ENCODE measurements around the gene DPH1. TPM values are rescaled to one million over a fixed set of nuclear protein-coding genes. Genes with fewer than 3 reads are reported as not detected.

DPH1 gene
- total RNA-seq, 4 donors from 2014 or later = 41.6 to 61.1 (median 49.3) TPM

DNA sequence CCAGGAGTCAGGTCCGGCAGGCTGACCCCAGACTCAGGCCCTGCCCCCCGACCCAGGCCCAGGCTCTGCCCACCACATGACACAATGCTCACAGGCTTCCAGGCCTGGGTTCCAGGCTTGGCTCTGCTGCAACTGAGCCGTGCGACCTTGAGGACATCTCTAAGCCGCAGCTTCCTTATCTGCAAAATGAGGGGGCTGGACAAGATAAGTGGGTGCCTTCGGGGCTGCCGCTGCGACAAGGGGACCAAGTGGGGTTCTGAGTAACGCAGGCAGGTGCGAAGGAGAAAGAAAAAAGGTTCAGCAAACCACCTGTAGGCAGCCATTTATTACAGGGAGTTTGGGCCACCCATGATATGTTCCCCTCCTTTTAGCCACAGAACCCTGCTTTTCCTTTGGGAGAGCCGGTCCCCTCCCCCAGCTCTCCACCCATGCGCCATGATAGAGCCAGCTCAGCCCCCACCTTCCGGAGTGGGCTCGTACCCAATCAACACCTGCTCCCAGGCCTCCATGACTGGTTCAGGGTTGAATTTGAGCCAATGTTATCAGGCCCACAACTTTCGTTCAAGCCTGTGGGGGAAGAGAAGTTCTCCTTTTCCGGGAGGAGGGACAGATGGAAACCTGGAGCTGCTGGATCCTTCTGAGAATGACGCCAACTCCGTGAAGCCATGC is 43.0 kb upstream of the DPH1 start:
- no peaks in the 10 kb centered on the region for H3K27me3 ChIP-seq
- peaks cover 0 to under 1% of the 10 kb centered on the region in 2 donors for H3K4me1 ChIP-seq
- no peaks in the 10 kb centered on the region for H3K9me3 ChIP-seq
- TF ChIP-seq POLR2A (IDR thresholded peaks at IDR 0.05) = no peak
- DNase-seq = no peak
- H3K27ac ChIP-seq = no peak overlapping the region
- H3K36me3 ChIP-seq = no peaks in the 10 kb centered on the region
- intact Hi-C loops (cut with DNase I) = no loop called here
- WGBS, 2 donors = 86 to 90% methylated on average over 18 of the region's 18 CpGs
- no peak overlapping the region for H3K4me3 ChIP-seq (replicated peaks in 1 of 3)

GRCh38 chr17:1989135-1989534 is 40.8 kb upstream of the DPH1 start:
- Histone ChIP-seq H3K4me1 (peaks cover 0 to 9% of the 10 kb centered on the region in 2 donors), H3K4me3 (replicated peaks in 1 of 3) (no peak overlapping the region), H3K27ac (no peak overlapping the region), H3K27me3 (no peaks in the 10 kb centered on the region), H3K36me3 (no peaks in the 10 kb centered on the region), H3K9me3 (no peaks in the 10 kb centered on the region)
- intact Hi-C loops (cut with DNase I) = no loop called here
- WGBS, 2 donors = 80 to 82% methylated on average over 10 of the region's 10 CpGs
- no peak for DNase-seq
- no peak for TF ChIP-seq POLR2A (IDR thresholded peaks at IDR 0.05)
- no peak for TF ChIP-seq CTCF (IDR thresholded peaks at IDR 0.05)

DNA sequence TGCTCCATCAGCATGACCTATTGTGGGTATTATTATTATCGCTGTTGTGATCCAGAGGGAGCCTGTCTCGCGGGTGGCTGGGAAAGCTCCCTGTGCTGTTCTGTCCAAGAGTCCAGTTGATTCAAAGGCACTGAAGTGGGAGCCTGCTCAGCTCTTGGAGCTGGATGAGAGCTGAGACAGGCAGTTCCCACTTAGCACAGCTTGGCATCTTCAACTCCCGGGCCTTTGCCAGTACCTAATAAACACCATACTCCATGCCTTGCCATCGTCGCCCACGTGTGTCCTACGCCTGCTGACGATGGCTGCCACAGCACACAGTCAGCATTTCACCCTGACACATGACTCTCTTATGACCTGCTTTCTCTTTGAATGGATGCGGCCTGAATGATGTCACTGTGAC is 37.4 kb upstream of the DPH1 start:
- peak in 1 of 2 donors; percentile 18 for TF ChIP-seq POLR2A (IDR thresholded peaks at IDR 0.05)
- no peak for TF ChIP-seq CTCF (IDR thresholded peaks at IDR 0.05)
- Histone ChIP-seq H3K36me3 (no peaks in the 10 kb centered on the region), H3K9me3 (no peaks in the 10 kb centered on the region), H3K4me1 (peaks cover under 1 to 10% of the 10 kb centered on the region in 2 donors), H3K27me3 (no peaks in the 10 kb centered on the region), H3K27ac (peak overlapping the region; percentile 8 to 75 (median 65)), H3K4me3 (replicated peaks in 1 of 3) (no peak overlapping the region)
- intact Hi-C loops (cut with DNase I) = no loop called here
- 42 to 47% methylated on average over 9 to 10 of the region's 10 CpGs for WGBS, 2 donors
- DNase-seq = peak; percentile 89

GRCh38 chr17:1994707-1995106 is 35.2 kb upstream of the DPH1 start:
- 88 to 97% methylated on average over 4 of the region's 4 CpGs for WGBS, 2 donors
- Histone ChIP-seq H3K27me3 (no peaks in the 10 kb centered on the region), H3K4me3 (replicated peaks in 1 of 3) (no peak overlapping the region), H3K4me1 (peaks cover 5 to 31% of the 10 kb centered on the region in 2 donors), H3K27ac (no peak overlapping the region), H3K36me3 (no peaks in the 10 kb centered on the region), H3K9me3 (no peaks in the 10 kb centered on the region)
- DNase-seq = no peak
- intact Hi-C loops (cut with DNase I) = no loop called here
- TF ChIP-seq POLR2A (IDR thresholded peaks at IDR 0.05) (no peak), CTCF (IDR thresholded peaks at IDR 0.05) (no peak)

DNA sequence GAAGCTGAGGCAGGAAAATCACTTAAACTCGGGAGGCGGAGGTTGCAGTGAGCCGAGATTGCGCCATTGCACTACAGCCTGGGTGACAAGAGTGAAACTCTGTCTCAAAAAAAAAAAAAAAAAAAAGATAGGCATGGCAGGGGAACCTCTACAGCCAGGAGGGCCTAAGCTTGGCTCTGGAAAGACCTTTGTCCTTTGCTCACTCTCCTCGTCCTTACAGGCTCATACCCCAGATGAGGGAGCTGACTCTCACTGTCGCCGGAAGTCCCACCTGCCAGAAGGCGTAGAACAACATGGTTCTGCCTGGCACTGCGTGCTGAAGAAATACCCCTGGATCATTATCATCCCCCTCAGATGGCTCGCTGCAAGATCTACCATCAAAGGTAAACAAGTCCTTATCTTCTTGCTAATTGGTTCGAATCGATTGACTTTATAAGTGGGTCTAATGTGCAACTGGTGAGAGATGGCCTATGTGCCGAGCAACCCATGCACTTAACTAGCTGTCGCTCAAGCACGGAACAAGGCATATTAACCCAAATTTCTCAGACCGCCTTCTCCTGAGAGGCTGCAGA is 34.5 kb upstream of the DPH1 start:
- Histone ChIP-seq H3K4me3 (replicated peaks in 1 of 3) (no peak overlapping the region), H3K9me3 (no peaks in the 10 kb centered on the region), H3K36me3 (no peaks in the 10 kb centered on the region), H3K27me3 (no peaks in the 10 kb centered on the region), H3K27ac (no peak overlapping the region), H3K4me1 (peaks cover 5 to 38% of the 10 kb centered on the region in 2 donors)
- TF ChIP-seq CTCF (IDR thresholded peaks at IDR 0.05) (no peak), POLR2A (IDR thresholded peaks at IDR 0.05) (no peak)
- intact Hi-C loops (cut with DNase I) = no loop called here
- 86 to 89% methylated on average over 16 of the region's 16 CpGs for WGBS, 2 donors
- no peak for DNase-seq

All from thyroid gland (tissue), 4 donors.